ENCODE measurements around the gene SNRNP40.
"Not testable (repeated sequence)": the region's sequence is repeated elsewhere in the genome, so short reads cannot be mapped to it uniquely, and the experiment has no call there.

Gene SNRNP40

DNA sequence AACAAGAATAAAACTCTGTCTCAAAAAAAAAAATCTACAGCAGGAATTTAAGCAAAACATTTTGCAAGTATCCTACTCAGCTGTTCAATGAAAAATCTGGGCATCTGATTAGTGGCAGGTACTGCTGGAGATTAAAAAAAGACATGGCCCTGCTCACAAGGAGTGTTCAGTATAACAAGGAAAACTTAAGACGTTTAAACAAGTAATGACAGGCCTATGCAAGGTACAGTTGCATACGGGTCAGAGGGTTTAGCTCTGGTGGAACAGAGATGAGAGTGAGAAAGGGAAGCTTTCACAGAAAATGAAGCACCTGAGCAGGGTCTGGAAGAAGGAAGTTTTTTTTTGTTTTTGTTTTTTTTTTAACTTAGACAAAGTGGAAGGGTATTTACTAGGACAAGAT, 23.0 kb downstream of the SNRNP40 start:
- DNase-seq = no peak

DNA sequence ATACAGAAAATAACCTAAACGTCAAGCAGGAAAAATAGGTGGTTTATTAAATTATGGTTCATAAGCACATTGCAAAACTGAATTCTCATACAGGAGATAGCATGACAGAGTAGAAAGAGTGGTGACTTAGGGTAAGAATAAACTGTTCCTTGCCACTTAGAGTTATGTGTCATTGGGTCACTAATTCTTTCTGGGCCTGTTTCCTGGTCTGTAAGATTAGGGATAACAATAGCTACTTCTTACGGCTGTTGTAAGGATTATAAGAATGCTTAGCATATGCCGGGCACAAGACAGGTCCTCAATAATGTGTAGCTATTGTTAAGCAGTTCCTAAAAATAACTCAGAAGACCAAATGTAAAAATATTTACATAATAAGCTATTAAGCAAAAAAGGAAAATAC, 24.2 kb downstream of the SNRNP40 start:
- DNase-seq = no peak

DNA sequence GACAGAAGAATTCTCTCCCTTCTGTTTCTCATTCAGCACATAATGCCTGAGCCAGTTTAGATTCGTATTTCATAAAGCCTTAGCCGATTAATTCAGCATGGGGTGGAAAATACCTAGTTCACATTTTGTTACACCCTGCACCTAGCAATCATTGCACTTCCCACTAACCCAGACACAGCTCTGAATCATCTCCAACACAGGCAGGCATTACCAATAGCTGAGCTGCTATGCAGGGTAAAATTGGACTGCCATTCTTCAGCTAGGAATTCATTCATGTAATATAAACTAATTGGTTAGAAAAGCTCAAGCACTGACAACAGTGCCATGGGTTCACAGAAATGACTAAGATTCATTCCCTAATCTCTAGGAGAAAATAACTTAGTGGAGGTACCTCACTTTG, 30.0 kb downstream of the SNRNP40 start:
- no peak for DNase-seq

DNA sequence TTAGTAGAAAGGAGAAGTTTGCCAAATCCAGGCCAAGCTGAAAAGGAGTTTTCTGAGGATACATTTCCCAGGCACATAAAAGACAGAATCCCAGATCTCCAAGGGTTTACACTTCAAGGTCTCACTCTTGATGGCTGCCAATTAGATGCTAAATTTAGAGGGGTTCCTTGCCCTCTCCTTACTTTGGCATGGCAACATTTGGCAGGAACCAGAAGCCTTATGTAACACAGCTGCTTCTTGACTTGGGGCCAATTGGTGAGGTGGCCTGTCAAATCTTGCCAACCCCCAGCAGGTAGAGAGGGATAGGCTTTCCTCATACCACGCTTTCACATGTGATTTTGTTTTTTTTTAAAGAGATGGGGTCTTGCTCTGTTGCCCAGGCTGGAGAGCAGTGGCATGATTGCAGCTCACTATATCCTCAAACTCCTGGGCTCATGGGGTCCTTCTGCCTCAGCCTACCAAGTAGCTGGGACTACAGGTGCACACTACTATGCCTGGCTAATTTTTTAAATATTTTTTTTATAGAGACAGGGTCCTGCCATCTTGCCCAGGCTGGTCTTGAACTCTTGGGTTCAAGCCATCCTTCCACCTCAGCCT, 31.7 kb downstream of the SNRNP40 start:
- DNase-seq = no peak

DNA sequence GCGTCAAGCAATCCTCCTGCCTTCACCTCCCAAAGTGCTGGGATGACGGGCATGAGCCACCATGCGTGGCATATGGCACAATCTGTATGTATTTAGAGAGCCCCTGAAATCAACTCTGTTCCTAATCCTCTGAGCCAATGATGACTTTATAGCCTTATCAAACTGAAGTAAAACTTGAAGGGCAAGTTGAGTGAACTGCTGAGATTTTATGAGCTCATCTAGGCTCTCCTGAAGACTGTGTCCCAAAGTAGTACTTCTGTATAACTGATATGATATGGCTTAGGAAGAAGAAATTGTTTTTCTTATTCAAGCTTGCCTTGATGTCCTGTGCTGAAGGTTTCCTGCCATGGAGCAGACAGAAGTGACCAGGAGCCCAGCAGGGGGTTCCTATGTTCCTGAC, 33.2 kb downstream of the SNRNP40 start:
- DNase-seq = no peak

DNA sequence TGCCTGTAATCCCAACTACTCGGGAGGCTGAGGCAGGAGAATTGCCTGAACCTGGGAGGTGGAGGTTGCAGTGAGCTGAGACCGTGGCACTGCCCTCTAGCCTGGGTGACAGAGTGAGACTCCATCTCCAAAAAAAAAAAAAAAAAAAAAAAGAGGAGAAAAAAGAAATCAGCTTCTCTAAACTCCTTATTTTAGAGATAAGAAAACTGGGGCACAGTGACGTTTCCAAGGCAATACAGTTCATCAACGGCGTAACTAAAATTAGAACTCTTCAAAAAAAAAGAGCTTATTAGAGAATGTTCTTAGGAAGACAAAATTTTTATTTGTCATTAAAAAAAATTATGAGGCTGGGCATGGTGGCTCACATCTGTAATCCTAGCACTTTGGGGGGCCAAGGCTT, 34.2 kb downstream of the SNRNP40 start:
- not testable (repeated sequence) for DNase-seq

DNA sequence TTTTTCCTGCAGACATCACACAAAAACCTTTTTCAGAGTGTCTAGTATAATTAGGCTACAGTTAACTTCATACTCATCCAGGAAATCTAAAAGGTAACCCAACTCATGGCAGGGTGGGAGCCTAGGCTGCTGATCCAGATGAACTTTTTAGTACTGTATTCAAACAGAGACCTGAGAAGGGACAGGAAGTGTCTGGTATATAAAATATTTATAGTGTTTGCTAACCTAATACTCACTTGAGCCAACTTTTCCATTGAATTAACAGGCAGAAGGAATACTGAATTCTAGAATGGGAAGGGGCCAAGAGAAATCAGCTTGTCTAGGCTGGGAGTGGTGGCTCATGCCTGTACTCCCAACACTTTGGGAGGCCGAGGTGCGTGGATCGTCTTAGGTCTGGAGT, 34.7 kb downstream of the SNRNP40 start:
- no peak for DNase-seq

DNA sequence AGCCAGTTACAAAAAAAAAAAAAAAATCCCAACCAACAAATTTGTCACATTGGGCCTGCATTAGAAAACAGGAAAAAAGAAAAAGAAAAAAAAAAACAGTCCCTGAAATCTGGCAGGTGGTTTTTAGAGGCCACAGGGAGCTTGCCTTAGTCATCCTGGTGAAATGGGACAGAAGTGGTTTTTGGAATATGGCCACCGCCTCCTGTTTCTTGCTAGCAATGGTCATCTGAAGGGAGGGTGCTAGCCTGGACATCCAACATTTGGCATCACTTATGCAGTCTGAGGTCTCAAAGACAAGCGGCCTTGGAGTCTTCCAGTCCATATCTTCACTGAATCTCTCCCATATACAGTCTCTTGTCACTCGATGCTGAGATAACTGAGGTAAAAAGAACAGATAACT, 36.8 kb downstream of the SNRNP40 start:
- DNase-seq = no peak

DNA sequence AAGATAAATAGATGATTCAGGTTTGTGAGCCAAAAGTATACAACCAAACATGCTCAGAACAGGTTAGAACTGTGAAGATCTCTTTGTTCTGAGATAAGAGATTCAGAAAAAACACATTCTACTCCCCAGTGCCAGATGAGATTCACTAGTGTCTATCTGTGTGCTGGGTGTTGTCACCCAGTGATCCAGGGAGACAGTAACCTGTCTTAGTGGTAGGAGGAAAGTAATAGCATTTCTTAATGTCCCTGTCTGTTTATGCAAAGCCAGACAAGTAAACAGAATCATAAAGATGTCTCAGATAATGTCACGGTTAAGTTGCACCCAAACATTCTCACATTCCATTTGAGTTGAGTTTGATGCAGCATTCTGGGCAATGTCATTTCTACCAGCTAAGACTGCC, 38.0 kb downstream of the SNRNP40 start:
- no peak for DNase-seq

DNA sequence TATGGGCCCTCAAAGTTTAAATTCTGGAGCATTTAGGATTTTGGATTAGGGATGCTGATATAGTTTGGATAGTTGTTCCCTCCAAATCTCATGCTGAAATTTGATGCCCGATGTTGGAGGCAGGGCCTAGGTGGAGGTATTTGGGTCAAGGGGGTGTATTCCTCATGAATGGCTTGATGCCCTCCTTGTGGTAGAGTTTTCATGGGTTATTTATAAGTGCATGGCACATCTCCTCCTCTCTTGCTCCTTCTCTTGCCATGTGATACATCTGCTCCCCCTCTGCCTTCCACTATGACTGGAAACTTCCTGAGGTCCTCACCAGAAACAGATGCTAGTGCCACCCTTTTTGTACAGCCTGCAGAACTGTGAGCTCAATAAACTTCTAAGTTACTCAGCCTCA, 39.4 kb downstream of the SNRNP40 start:
- no peak for DNase-seq

DNA sequence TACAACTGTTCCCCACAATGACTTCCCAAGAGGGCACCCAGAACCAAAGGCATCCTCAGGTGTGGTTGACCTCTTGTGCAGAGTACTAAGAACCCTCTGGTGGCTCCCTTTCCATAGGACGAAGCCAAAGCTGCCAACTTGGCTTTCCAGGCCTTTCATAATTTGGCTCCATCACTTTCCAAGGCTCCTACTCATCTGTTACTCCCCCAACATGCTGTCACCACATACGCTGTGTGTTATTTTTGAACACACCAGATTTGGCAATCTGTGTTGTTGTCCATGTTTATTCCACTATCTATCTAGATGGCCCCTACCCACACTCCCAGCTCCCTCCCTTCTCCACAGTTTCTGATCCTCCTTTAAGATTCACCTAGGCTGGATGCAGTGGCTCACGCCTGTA, 46.7 kb downstream of the SNRNP40 start:
- no peak for DNase-seq

DNA sequence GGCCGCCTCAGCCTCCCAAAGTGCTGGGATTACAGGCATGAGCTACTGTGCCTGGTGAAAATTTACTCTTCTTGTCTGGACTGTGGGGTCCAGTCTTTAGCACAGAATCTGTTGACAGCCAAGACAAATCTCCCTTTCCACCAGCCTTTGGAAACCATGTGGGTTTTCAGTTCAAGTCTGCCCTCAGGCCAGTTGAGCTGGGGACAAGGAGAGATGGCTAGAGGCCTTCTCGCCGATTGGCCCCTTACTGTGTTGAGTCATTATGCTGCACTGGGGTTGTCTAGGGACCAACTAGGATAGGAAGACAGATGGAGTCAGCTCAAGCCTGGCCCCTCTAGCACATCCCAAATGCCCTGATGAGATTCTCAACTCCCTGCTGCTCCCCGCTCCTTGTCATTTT, 48.3 kb downstream of the SNRNP40 start:
- DNase-seq = no peak

DNA sequence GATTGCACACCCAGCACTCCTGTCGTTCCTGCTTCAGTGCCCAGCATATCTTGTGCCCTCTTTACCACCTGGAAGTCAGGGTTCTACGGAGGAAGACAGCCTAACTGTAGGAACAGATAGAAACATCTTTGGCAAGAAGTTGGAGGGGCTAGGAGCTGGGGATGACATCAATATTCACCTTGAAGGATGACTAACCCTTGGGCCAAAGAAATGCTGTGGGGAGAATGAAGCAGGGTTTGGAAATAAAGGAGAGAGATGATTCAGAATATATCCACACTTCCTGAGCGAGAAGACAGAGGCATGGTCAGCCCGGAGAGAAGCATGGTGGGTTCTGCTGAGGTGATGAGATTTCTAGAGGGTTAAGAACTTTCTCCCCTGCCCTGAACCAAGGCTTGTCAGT, 52.3 kb downstream of the SNRNP40 start:
- DNase-seq = no peak

DNA sequence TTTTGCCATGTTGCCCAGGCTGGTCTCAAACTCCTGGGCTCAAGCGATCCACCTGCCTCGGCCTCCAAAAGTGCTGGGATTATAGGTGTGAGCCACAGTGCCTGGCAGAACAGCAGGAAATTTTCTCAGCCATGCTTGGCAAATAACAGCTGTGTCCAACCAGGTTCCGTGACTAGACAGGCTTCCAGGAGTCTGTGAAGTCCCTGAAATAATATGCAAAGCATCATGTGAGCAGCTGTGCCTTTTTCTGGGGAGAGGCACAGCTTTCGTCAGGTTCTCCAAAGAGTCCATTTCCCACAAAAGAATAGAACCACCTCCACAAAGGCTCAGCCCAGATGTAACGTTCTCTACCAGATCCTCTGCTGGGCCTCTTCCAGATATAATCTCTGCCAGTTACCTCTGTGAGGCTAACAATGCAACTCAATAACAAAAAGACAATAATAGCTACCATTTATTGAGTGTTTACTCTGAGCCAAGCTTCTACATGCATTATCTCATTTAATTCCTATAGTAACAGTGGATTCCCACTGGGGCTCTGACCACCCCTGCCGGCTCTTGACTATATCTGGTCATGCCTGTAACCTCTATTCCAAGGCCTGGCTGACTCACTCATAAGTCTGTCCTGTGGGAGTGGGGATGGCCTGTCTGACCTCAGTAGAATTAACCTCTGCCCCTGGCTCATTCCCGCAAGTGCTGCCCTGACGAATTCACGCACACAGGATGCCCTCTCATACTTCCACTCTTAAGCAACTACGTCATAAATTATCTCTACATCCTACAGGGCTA, 52.9 kb downstream of the SNRNP40 start:
- DNase-seq = no peak

DNA sequence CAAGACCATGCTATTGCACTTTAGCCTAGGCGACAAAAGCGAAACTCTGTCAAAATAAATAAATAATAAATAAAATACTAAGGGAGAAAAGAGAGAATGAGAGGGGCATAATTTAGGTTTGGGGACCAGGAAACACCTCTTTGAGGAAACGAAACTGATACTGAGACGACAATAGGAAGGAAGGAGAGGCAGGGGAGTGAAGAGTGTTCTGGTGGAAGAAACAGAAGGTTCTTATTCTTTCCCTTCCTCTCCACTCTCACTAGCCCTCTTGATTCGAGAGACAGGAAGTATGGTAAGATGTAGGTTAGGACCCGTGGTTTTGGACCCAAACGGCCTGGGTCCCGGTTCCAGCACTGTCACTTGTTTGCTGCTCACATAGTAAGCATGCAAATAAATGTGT, 55.3 kb downstream of the SNRNP40 start:
- DNase-seq = no peak

DNA sequence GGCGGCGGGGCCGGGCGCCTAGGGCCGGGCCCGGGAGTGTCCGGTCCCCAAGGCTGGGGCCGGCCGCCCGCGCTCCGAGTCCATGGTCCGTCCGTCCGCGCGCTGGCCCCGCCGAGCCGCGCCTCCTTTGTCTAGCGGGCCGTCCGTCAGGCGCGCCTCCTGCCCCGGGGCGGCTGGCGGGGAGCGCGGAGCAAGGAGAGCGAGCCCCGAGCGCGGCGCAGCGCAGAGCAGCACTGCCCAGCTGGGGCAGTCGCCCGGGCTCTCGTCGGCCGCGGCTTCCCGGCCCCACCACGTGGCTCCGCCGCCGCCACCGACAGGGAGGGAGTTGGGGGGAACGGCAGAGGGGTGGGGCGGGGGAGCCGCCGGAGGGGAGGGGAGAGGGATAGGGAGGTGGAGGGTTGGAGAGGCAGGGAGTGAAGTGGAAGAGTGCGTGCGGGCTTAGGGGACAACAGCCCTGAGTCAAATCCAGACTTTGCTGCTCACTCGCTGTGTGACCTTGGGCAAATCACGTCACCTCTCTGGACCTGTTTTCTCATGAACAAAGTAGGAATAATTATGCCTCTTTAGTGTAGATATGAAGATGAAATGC, 56.8 kb downstream of the SNRNP40 start, which contains the start of gene NKAIN1:
Gene NKAIN1 (minus strand): TSS at position 235 of the 589 bp plus-strand sequence. CDS start 340 bp downstream, outside the sequence.
- DNase-seq = no peak

DNA sequence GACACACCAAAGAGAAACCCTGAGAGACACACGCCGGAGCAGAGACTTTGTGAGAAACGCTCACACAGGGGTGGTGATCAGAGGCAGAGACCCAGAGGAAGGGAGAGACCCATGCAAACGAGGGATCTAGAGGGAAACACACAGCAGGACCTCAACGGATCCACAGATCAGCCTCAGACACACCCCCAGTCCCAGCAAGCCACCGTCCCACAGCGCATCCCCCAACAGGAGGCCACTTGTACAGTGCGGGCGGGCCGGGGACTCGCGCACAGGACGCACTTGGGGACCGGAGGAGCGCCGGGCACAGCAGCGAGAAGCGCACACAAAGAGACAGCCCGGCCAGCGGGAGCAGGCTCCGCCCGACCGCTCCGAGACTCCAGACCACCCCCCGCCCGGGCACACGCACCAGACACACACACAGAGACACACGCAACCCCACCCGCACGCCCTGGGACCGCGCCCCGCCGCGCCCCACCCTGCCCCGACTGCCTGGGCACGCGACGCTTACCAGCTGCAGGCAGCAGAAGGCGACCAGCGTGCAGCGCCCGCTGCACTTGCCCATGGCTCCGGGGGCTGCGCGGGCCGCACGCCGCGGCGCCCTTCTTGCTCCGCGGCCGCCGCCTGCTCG, 57.5 kb downstream of the SNRNP40 start:
- no peak for DNase-seq

DNA sequence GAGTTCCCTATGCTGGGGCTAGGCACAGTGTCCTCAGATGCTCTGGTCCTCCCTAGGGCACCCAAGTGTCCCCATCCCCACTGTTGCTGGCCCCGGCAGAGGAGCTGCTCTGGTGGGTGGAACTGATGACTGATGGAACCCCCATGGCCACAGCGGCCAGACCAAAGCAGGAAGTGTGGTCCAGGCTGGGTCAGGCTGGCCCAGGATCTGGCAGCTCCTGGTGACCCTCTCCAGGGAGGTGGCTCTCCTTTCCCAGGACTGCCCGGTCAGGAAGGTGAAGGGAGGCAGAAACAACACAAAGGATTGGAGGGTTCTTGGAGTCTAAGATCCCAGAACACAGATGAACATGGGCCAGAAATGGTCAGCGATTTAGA, 58.0 kb downstream of the SNRNP40 start:
- no peak for DNase-seq

DNA sequence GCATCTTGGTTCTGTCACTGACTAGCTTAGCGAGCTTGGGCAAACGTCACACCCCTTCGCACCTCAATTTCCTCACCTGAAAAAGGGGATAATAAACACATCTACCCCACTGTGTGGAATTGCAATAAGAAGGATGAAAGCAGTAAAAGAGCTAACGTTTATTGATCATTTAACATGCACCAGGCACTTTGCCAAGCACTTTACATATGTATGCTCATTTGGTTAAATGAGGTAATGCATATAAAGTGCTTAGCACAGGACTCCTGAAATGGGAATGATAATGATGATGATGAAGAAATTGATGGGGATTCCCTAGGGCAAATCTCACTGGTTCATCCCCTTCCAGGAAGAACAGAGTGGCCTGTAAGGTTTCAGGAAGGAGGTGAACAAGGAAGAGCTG, 61.7 kb downstream of the SNRNP40 start:
- no peak for DNase-seq

DNA sequence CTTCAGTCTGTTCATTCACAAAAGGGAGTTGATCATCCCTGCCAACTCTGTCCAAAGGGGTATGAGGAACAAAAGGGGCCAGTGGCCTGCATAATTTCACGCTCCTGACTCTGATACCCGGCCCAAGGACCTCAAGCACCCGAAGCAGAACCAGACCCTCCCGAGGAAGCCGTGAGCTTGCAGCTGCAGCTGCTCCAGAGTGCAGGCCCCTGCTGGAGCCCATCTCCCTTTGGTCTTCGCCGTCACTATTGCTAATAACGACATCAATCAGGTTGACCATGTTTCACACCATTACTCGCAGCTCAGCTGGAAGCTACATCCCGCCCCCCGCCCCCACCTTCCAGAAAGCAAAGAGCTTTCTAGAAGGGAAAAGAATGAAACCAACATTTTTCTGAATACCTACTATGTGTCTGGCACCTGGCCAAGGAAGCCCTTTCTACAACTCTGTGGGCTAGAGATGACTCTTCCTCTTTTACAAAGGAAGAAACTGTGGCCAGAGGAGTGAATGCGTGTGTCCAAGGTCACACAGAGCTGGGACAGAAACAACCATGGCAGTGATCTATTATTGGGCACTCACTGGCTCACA, 62.4 kb downstream of the SNRNP40 start:
- DNase-seq = no peak

DNA sequence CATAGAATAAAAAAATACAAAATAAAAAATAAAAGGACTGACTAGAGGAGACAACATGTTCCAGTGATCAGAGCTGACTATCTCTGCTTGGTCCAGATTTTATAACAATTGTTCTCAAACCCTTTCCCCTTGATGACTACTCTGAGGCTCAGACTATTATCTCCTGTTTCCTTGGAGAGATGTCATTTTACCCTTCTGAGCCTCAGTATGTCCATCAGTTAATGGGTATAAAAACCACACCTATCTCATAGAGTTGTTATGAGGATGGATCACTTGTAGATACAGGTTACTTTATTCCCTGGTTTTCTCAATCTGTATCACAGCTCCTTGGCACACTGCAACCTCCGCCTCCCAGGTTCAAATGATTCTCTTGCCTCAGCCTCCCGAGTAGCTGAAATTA, 63.9 kb downstream of the SNRNP40 start:
- DNase-seq = no peak

DNA sequence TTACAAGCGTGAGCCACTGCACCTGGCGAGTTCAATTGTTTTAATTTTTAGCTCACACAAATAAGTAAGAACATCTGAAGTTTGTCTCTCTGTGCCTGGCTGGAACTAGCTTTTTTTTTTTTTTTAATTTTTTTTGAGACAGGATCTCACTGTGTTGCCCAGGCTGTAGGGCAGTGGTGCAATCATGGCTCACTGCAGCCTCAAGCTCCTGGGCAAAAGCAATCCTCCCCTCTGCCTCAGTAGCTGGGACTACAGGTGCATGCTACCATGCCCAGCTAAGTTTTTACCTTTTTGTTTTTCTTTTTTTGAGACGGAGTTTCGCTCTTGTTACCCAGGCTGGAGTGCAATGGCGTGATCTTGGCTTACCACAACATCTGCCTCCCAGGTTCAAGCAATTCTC, 64.8 kb downstream of the SNRNP40 start:
- DNase-seq = no peak

DNA sequence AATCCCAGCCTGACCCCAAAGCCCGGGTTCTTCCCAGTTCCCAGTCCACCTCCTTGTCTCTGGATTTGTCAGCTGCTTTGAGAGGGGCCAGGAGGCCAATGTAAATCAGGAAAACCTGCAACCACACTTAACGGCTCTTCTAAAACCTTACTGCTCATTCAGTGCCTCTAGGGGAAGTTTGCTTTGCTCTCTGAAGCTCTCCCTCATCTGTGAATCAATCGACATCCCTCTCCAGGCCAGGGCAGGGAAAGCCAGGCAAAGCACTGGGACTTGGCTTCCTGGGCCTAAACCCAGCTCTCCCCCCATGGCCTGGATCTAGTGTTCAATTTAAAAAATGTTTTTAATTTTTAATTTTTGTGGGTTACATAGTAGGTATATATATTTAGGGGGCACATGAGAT, 66.2 kb downstream of the SNRNP40 start:
- no peak for DNase-seq

DNA sequence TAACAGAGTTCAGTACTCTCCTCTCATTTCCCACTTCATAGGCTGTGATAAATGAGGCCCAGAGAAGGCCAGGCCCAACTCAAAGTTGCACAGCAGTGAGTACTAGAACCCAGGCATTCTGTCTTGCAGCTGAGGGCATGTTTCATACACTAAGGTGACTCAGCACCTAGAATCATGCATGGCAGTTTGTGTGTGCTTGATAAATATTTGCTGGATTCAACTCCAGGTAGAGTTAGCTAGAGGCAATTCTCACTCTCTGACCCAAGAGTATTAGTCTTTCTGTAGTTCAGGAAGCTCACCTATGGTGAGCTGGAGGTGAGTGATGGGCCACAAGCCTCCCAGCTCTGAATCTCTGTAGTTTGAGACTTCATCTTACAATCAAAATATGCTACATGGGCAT, 67.6 kb downstream of the SNRNP40 start:
- no peak for DNase-seq

Data from activated CD4-positive, CD25-positive, alpha-beta regulatory T cell (primary cell).